ENCODE measurements around the gene TBC1D10A. TPM values are rescaled to one million over a fixed set of nuclear protein-coding genes. Genes with fewer than 3 reads are reported as not detected.

The TBC1D10A gene
- total and polyA plus RNA-seq, 9 donors = 6.1 to 39.3 (median 28.1) TPM

DNA sequence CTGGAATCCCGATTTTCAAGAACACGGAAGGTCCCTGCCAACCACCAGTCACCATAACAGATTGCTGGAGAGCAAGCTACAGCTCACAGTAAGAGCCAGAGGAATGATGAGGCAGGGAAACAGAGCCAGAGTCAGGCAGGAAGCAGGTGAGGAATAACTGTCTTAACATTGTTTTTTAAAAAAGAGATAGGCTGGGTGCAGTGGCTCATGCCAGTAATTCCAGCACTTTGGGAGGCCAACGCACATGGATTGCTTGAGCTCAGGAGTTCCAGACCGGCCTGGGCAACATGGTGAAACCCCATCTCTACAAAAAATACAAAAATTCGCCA is 24.0 kb downstream of the TBC1D10A start:
- H3K4me1 ChIP-seq (ENCODE audit: insufficient read depth) = peaks cover 28% of the 10 kb centered on the region
- intact Hi-C loops (cut with DNase I) = no loop called here
- TF ChIP-seq, protein P1, sequence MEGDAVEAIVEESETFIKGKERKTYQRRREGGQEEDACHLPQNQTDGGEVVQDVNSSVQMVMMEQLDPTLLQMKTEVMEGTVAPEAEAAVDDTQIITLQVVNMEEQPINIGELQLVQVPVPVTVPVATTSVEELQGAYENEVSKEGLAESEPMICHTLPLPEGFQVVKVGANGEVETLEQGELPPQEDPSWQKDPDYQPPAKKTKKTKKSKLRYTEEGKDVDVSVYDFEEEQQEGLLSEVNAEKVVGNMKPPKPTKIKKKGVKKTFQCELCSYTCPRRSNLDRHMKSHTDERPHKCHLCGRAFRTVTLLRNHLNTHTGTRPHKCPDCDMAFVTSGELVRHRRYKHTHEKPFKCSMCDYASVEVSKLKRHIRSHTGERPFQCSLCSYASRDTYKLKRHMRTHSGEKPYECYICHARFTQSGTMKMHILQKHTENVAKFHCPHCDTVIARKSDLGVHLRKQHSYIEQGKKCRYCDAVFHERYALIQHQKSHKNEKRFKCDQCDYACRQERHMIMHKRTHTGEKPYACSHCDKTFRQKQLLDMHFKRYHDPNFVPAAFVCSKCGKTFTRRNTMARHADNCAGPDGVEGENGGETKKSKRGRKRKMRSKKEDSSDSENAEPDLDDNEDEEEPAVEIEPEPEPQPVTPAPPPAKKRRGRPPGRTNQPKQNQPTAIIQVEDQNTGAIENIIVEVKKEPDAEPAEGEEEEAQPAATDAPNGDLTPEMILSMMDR (IDR thresholded peaks at IDR 0.05) = no peak
- no peak for TF ChIP-seq EP300 (IDR thresholded peaks at IDR 0.05)
- TF ChIP-seq POLR2A (IDR thresholded peaks at IDR 0.05) = no peak
- DNase-seq = no peak
- 41 to 62% (median 43%) methylated on average over 5 of the region's 5 CpGs for WGBS, 3 donors
- no peaks in the 10 kb centered on the region for H3K27me3 ChIP-seq
- H3K27ac ChIP-seq = peak overlapping the region in 1 of 2 donors; percentile 49
- no peak overlapping the region for H3K4me3 ChIP-seq
- H3K36me3 ChIP-seq = no peaks in the 10 kb centered on the region
- no peaks in the 10 kb centered on the region for H3K9me3 ChIP-seq

DNA sequence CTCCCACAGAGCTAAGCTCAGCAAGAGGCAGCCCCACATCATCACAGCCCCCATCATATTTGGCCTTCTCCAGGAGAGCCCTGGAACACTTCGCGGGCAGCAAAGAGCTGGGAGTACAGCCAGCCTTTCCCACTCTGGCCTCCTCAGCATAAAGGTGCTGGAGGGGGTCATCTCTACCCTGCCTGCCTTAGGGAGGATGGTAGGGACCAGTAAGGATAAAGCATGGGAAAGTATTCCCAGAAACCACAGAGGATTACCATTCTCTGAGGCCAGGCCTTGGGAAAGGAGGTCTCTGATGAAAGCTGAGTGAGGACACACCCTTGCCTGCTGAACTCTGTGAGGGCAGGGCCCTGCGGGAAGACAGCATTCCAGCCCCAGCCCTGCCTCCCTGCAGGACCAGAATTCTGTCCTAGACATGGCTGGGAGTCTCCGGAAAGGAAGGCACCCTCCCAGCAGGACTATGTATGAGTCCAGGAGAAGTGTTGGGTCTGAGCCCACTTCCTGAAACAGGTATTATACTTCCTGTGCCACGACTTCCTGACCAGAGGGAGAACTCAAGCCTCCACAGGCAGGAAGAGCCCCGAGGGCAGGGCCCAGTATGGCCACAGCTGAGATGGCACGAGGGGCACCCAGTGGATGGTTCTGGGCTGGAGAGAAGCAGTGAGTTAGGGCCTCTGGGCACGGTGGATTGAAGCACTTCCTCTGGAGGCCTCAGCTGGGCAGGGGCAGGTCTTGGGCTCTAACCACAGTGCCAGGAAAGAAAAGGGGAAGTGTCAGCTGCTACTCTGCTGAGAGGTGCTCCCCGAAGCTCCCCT is 24.5 kb downstream of the TBC1D10A start:
- no peak for TF ChIP-seq POLR2A (IDR thresholded peaks at IDR 0.05)
- TF ChIP-seq EP300 (IDR thresholded peaks at IDR 0.05) = no peak
- TF ChIP-seq, protein P1 (IDR thresholded peaks at IDR 0.05) = no peak
- Histone ChIP-seq H3K27me3 (no peaks in the 10 kb centered on the region), H3K27ac (peak overlapping the region; percentile 33 to 49), H3K4me1 (ENCODE audit: insufficient read depth) (peaks cover 28% of the 10 kb centered on the region), H3K4me3 (no peak overlapping the region), H3K36me3 (no peaks in the 10 kb centered on the region), H3K9me3 (no peaks in the 10 kb centered on the region)
- peak in 3 of 5 donors; percentile 56 to 80 (median 62) for DNase-seq
- WGBS, 3 donors = 34 to 39% (median 35%) methylated on average over 8 to 9 of the region's 9 CpGs
- intact Hi-C loops (cut with DNase I) = no loop called here

DNA sequence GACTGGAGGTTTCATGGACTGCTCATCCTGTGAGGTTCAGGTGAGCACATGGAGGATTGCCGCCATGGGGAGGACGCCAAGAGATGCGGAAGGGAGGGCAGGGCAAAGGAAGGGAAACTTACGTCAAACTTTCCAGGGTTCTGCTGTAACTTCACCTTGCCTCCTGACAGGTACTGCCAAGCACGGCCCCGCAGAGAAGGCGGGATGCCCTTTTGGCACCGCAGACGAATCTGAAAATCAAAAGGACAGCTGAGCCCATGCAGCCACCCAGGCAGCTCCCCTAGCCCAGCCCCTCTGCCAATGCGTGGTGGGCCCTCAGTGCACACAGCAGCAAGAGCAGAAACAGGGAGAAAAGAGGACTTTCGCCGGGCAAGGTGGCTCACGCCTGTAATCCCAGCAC is 27.4 kb downstream of the TBC1D10A start:
- 90 to 94% (median 94%) methylated on average over 13 of the region's 13 CpGs for WGBS, 3 donors
- Histone ChIP-seq H3K27me3 (no peaks in the 10 kb centered on the region), H3K9me3 (no peaks in the 10 kb centered on the region), H3K27ac (no peak overlapping the region), H3K4me3 (no peak overlapping the region), H3K36me3 (no peaks in the 10 kb centered on the region), H3K4me1 (ENCODE audit: insufficient read depth) (peaks cover 11% of the 10 kb centered on the region)
- TF ChIP-seq EP300 (IDR thresholded peaks at IDR 0.05) = no peak
- TF ChIP-seq, protein P1 (IDR thresholded peaks at IDR 0.05) = no peak
- no peak for TF ChIP-seq POLR2A (IDR thresholded peaks at IDR 0.05)
- intact Hi-C loops (cut with DNase I) = no loop called here
- no peak for DNase-seq

DNA sequence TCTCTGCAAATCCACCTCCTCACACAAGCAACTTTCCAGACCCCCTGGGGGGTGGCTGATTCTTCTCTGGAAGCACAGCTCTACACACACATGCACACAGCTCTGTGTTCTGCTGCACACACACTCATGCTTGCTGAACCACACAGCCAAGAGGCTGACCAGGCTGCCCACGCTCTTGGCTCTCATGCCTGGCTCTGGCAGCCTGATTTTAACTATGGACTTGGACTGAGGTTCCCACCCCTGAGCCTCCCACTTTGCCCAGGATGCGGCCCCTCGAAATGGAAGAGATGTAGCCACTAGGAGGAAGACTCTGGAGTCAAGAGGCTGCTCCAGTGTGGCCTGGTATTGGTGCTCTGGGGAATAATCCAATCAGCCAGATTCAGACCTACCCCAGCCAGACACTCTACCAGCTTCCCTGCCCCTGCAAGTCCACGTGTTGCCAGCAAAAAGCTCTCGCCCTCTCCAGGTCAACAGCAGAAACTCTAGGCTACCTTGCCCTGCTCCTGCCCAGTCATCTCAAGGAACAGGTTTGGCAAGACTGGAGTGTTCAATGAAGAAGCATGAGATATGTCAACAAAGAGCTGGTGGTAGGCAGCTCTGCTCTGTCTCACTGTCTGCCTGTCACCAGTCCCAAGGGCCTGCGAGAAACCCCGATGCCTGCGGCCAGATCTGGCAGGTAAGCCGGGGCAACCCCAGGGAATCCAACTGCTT is 28.6 kb downstream of the TBC1D10A start:
- no peaks in the 10 kb centered on the region for H3K9me3 ChIP-seq
- intact Hi-C loops (cut with DNase I) = no loop called here
- H3K27ac ChIP-seq = no peak overlapping the region
- DNase-seq = no peak
- peaks cover 8% of the 10 kb centered on the region for H3K4me1 ChIP-seq (ENCODE audit: insufficient read depth)
- 89 to 93% (median 92%) methylated on average over 9 of the region's 9 CpGs for WGBS, 3 donors
- H3K4me3 ChIP-seq = no peak overlapping the region
- no peaks in the 10 kb centered on the region for H3K27me3 ChIP-seq
- TF ChIP-seq, protein P1 (IDR thresholded peaks at IDR 0.05) = no peak
- TF ChIP-seq POLR2A (IDR thresholded peaks at IDR 0.05) = no peak
- TF ChIP-seq EP300 (IDR thresholded peaks at IDR 0.05) = no peak
- no peaks in the 10 kb centered on the region for H3K36me3 ChIP-seq

Measured in ovary (tissue), 9 donors.